OCI-LY1 (cell line): ENCODE results near the gene ATP11A.

Experiments used
- H2AFZ ChIP-seq: fragments of 200-600 bp; sonication (generic), shearing (Covaris generic); 2 replicates; pipeline ENCODE4 v1.6.0; 2014; ENCODE audit warnings: antibody characterized with exemption, mild to moderate bottlenecking, low read length
- H3F3A ChIP-seq: fragments of 200-600 bp; sonication (generic), shearing (Covaris generic); 2 replicates; pipeline ENCODE4 v1.6.0; 2014; ENCODE audit warnings: mild to moderate bottlenecking, antibody characterized with exemption, low read length, moderate library complexity; ENCODE audit not compliant: insufficient read depth
- H3K27ac ChIP-seq: fragments of 200-600 bp; sonication (generic); 2 replicates; pipeline ENCODE4 v1.5.1; 2014; ENCODE audit warnings: low read length, mixed run types, mild to moderate bottlenecking, low read depth; ENCODE audit not compliant: poor library complexity, severe bottlenecking
- H3K27me3 ChIP-seq: fragments of 200-600 bp; sonication (generic); 2 replicates; pipeline ENCODE4 v1.6.0; 2014; ENCODE audit warnings: antibody characterized with exemption, mild to moderate bottlenecking, low read length, moderate library complexity; ENCODE audit not compliant: insufficient read depth
- H3K36me3 ChIP-seq: fragments of 200-600 bp; sonication (generic); 2 replicates; pipeline ENCODE4 v1.6.1; 2014; ENCODE audit warnings: mild to moderate bottlenecking, antibody characterized with exemption, low read length, moderate library complexity, mixed read lengths; ENCODE audit not compliant: insufficient read depth
- H3K4me1 ChIP-seq: fragments of 200-600 bp; sonication (generic); 2 replicates; pipeline ENCODE4 v1.5.1; 2014; ENCODE audit warnings: mild to moderate bottlenecking, low read length, moderate library complexity; ENCODE audit not compliant: insufficient read depth, severe bottlenecking
- H3K4me2 ChIP-seq: fragments of 200-600 bp; sonication (generic), shearing (Covaris generic); 2 replicates; pipeline ENCODE4 v1.6.1; 2014; ENCODE audit warnings: low read length
- H3K4me3 ChIP-seq: fragments of 200-600 bp; sonication (generic); 2 replicates; pipeline ENCODE4 v1.5.1; 2014; ENCODE audit warnings: low read length, low read depth, mild to moderate bottlenecking, mixed read lengths; ENCODE audit not compliant: poor library complexity, severe bottlenecking
- H3K79me2 ChIP-seq: fragments of 200-600 bp; shearing (Covaris generic); 2 replicates; pipeline ENCODE4 v1.6.1; 2016; ENCODE audit warnings: mixed run types, low read length, mixed read lengths; ENCODE audit not compliant: insufficient read depth
- H3K9ac ChIP-seq: fragments of 200-600 bp; sonication (generic), shearing (Covaris generic); 2 replicates; pipeline ENCODE4 v1.6.1; 2014; ENCODE audit warnings: mild to moderate bottlenecking, low read length, mixed read lengths
- H3K9me2 ChIP-seq: fragments of 200-600 bp; sonication (generic), shearing (Covaris generic); 2 replicates; pipeline ENCODE4 v1.6.1; 2014; ENCODE audit warnings: low read depth, mild to moderate bottlenecking, low read length, mixed read lengths
- H3K9me3 ChIP-seq: fragments of 200-600 bp; shearing (Covaris generic); 2 replicates; pipeline ENCODE4 v1.6.1; 2014; ENCODE audit warnings: low read length, mixed read lengths
- H4K20me1 ChIP-seq: fragments of 200-600 bp; sonication (generic), shearing (Covaris generic); 2 replicates; pipeline ENCODE4 v1.6.0; 2016; ENCODE audit warnings: mild to moderate bottlenecking, low read length; ENCODE audit not compliant: insufficient read depth
- EZH2 ChIP-seq: fragments of 200-600 bp; sonication (generic), shearing (Covaris generic); IDR thresholded peaks from 2 replicates; pipeline ENCODE4 v1.8.0; 2017; ENCODE audit warnings: borderline replicate concordance, mixed run types, mild to moderate bottlenecking, antibody characterized with exemption, low read length, moderate library complexity, mixed read lengths
- TF ChIP-seq, protein P1 (sequence below): fragments of 200-600 bp; sonication (generic), shearing (Covaris generic); IDR thresholded peaks from 2 replicates; pipeline ENCODE4 v1.5.1; 2017; ENCODE audit warnings: mild to moderate bottlenecking, antibody characterized with exemption, low read length, moderate library complexity, mixed read lengths

Gene ATP11A

DNA sequence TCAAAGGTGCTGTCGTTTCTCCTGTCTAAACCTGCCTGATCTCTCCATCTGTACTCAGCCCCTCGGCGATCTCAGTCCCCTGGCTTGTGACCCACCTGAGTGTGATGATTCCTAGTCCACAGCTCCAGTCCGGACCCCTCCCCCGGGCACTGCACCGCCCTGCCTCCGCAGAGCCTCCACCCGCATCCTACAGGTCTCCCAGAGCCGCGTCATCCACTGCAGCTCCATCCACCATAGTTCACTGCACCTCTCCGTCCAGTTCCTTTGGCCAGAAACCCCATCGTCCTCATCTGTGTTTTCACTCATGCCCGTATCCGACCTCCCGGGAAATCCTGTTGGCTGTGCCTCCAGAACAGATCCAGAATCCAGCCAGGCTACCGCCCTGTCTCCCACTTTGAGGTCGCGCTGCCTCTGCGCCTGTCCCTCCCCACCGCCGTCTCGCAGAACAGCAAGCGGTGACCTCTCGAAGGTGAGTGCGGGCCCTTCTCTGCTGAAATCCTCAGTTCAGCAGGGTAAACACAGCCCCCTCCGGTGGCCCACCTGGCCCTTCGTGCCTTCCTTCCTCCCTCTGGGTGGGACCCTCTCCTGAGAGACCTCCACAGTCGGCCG is 227.3 kb downstream of the ATP11A start:
- H3K36me3 ChIP-seq, result no peaks in the 10 kb centered on the region
- H3K9ac ChIP-seq, result no peak overlapping the region
- H3F3A ChIP-seq, result no peaks in the 10 kb centered on the region
- no peaks in the 10 kb centered on the region for H4K20me1 ChIP-seq
- H3K9me3 ChIP-seq, result no peaks in the 10 kb centered on the region
- no peak overlapping the region for H3K4me2 ChIP-seq
- no peak overlapping the region for H2AFZ ChIP-seq
- H3K27me3 ChIP-seq, result peaks cover 12% of the 10 kb centered on the region; the same call in 1 of the 2 replicates
- no peaks in the 10 kb centered on the region for H3K9me2 ChIP-seq
- H3K4me3 ChIP-seq, result no peak overlapping the region
- no peaks in the 10 kb centered on the region for H3K4me1 ChIP-seq
- H3K27ac ChIP-seq, result no peak overlapping the region
- TF ChIP-seq EZH2, result no peak
- TF ChIP-seq, protein P1, sequence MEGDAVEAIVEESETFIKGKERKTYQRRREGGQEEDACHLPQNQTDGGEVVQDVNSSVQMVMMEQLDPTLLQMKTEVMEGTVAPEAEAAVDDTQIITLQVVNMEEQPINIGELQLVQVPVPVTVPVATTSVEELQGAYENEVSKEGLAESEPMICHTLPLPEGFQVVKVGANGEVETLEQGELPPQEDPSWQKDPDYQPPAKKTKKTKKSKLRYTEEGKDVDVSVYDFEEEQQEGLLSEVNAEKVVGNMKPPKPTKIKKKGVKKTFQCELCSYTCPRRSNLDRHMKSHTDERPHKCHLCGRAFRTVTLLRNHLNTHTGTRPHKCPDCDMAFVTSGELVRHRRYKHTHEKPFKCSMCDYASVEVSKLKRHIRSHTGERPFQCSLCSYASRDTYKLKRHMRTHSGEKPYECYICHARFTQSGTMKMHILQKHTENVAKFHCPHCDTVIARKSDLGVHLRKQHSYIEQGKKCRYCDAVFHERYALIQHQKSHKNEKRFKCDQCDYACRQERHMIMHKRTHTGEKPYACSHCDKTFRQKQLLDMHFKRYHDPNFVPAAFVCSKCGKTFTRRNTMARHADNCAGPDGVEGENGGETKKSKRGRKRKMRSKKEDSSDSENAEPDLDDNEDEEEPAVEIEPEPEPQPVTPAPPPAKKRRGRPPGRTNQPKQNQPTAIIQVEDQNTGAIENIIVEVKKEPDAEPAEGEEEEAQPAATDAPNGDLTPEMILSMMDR, result no peak
- H3K79me2 ChIP-seq, result no peaks in the 10 kb centered on the region

DNA sequence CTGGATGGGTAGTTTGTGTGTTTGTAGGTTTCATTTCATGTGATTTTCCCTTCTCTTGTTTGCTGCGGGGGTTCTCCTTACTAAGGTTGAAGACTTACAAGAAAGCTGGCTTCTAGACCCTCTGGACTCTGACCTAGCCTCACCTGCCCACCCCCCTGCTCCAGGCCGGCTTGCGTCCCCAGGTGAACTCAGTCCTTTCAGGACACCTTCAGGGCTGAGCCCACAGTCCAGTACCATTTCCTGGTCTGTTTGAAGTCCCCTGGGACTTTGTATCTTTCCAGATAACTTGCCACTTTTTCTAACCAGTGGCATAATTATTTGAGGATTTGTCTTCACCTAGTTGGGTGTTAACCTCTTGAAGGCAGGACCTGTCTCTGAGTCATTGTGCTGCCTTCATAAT is 227.9 kb downstream of the ATP11A start:
- TF ChIP-seq EZH2, result no peak
- TF ChIP-seq, protein P1, result no peak
- Histone ChIP-seq H3K9me2 (no peaks in the 10 kb centered on the region), H3K4me1 (no peaks in the 10 kb centered on the region), H3K27ac (no peak overlapping the region), H2AFZ (no peak overlapping the region), H3K4me3 (no peak overlapping the region), H3K9me3 (no peaks in the 10 kb centered on the region), H3K36me3 (no peaks in the 10 kb centered on the region), H3K4me2 (no peak overlapping the region), H3K27me3 (peaks cover 11% of the 10 kb centered on the region; the same call in 1 of the 2 replicates), H3F3A (no peaks in the 10 kb centered on the region), H4K20me1 (no peaks in the 10 kb centered on the region), H3K9ac (no peak overlapping the region), H3K79me2 (no peaks in the 10 kb centered on the region)

DNA sequence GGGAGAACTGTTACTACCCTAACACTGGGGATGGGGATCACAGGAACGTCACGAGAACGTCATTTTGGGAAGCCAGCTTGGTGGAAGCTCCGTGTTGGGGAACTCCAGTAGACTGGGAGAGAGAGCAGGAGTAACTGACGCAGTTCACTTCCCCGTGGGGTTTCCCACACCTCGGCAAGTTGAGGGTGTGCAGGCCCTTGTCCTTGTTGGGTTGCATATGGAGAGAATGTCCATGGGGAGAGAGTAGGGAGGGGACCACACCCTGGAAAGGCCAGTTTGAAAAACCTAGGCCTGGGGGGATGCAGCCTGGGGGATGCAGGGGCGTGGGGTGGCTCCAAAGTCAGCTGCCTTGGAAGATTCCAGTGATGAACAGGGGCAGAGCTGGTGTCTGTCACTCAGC is 228.4 kb downstream of the ATP11A start:
- Histone ChIP-seq H3K9me2 (no peaks in the 10 kb centered on the region), H3K9ac (no peak overlapping the region), H3K27ac (no peak overlapping the region), H3K36me3 (no peaks in the 10 kb centered on the region), H3K27me3 (peaks cover 9% of the 10 kb centered on the region; the same call in 1 of the 2 replicates), H3K4me2 (no peak overlapping the region), H3K9me3 (no peaks in the 10 kb centered on the region), H3K79me2 (no peaks in the 10 kb centered on the region), H3K4me3 (no peak overlapping the region), H3K4me1 (no peaks in the 10 kb centered on the region), H2AFZ (no peak overlapping the region), H4K20me1 (no peaks in the 10 kb centered on the region), H3F3A (no peaks in the 10 kb centered on the region)
- no peak for TF ChIP-seq EZH2
- TF ChIP-seq, protein P1, result no peak
